ENCODE results near the gene ZNF765.
A peak's percentile ranks its signal among the peaks of the same experiment; 100 is the strongest.
"Not testable (repeated sequence)": the region's sequence is repeated elsewhere in the genome, so short reads cannot be mapped to it uniquely, and the experiment has no call there.

ZNF765 gene

DNA sequence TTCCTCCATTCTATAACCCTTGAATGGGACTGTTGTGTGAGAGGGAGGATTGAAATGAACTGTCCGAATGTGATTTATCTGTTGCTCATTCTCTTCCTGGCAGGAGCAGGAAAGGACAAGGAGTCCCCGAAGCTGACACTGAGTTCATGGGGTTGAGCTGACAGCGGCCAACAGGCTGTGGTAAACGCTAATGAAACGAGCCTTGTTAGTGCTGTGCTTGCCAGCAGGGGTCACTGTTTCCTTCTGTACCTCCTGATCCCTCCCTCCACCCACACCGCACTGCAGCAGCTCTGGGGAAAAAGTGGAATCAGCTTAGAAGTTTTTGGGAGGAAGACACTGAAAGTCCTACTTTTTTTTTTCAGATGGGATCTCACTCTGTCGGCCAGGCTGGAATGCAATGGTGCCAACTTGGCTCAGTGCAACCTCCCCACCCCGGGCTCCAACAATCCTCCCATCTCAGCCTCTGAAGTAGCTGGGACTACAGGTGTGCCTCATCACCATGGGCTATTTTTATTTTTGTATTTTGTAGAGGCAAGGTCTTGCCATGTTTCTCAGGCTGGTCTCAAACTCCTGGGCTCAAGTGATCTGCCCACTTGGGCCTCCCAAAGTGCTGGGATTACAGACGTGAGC lies 30.1 kb downstream of the ZNF765 start:
- TF ChIP-seq, protein P1, sequence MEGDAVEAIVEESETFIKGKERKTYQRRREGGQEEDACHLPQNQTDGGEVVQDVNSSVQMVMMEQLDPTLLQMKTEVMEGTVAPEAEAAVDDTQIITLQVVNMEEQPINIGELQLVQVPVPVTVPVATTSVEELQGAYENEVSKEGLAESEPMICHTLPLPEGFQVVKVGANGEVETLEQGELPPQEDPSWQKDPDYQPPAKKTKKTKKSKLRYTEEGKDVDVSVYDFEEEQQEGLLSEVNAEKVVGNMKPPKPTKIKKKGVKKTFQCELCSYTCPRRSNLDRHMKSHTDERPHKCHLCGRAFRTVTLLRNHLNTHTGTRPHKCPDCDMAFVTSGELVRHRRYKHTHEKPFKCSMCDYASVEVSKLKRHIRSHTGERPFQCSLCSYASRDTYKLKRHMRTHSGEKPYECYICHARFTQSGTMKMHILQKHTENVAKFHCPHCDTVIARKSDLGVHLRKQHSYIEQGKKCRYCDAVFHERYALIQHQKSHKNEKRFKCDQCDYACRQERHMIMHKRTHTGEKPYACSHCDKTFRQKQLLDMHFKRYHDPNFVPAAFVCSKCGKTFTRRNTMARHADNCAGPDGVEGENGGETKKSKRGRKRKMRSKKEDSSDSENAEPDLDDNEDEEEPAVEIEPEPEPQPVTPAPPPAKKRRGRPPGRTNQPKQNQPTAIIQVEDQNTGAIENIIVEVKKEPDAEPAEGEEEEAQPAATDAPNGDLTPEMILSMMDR (conservative IDR thresholded peaks at IDR 0.05; ENCODE audit: low read length): peak; percentile 82
- H3K4me3 ChIP-seq (ENCODE audit: low read length): no peak overlapping the region
- DNase-seq (ENCODE audit: low read depth): peak; percentile 63

DNA sequence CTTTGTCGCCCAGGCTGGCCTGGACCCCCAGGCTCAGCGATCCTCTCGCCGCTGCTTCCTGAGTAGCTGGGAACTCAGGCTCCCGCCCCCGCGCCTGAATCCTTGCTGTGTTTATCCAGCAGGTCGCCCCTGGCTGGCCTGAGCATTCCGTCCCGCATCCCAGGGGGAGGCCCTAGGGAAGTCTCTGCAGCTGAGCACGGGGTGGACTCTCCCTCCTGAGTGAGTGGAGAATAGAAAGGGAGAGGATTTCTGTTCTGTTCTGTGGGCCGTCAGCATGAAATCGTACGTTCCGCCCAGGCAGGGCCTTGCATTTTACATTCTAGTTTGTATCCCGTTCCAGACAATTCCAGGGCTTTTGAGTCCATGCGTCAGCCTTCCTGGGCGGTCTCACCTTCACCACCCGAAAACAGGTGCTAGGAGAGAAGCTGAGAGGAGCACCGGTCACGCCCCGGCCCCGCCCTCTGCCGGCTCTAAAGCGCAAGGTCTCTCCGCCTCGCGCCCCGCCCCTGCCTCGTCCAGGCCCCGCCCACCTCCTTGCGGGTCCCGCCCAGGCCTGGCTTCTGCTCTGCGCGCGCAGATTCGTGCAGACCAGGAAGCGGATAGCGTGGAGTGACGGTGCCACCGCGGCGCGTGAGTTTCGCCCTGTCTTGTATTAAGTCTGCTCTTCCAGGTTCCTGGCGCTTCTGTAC lies 36.6 kb downstream of the ZNF765 start, which contains the start of gene ZNF761:
Gene ZNF761 (plus strand): TSS at position 586 of the 689 bp plus-strand sequence. CDS start 15,285 bp downstream, outside the sequence.
- DNase-seq (ENCODE audit: low read depth): peak; percentile 82
- TF ChIP-seq, protein P1 (conservative IDR thresholded peaks at IDR 0.05; ENCODE audit: low read length): peak; percentile 39
- peak within 1 kb of the TSS; percentile 80 for H3K4me3 ChIP-seq (ENCODE audit: low read length)

DNA sequence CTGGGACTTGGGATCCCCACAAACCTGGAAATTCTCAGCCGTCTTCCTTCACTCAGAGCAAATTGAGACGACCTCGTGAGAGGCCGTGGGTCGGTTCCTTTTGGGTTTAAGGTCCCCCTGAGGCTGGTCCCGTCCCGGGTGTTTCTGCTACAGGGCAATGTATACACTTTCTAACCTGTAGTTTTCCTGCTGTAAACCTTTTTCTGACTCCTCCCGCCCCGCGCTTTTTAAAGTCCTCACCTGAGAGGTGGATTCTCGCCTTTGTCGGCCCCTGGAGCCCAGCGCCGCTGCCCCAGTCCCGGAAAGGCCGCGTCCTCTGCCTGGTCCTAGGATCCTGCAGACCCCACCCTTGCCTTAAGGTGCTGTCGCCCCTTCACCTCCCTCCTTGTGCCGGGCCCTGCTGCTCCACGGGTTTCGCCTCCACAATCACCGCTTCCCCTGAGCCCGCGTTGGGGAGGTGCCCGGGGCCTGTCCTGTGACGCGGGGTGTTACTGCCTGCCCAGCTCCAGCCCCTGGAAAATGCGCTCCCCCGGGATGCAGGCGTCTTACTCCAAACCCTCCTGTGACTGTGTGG lies 37.2 kb downstream of the ZNF765 start:
- peak; percentile 2 for DNase-seq (ENCODE audit: low read depth)
- TF ChIP-seq, protein P1 (conservative IDR thresholded peaks at IDR 0.05; ENCODE audit: low read length): no peak
- H3K4me3 ChIP-seq (ENCODE audit: low read length): peak overlapping the region; percentile 80

DNA sequence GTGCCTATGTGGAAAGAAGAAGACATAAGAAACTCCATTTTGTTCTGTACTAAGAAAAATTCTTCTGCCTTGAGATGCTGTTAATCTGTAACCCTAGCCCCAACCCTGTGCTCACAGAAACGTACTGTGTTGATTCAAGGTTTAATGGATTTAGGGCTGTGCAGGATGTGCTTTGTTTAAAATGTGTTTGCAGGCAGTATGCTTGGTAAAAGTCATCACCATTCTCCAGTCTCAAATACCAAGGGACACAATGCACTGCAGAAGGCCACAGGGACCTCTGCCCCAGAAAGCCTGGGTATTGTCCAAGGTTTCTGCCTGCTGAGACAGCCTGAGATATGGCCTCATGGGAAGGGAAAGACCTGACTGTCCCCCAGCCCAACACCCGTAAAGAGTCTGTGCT lies 48.9 kb downstream of the ZNF765 start:
- DNase-seq (ENCODE audit: low read depth); H3K4me3 ChIP-seq (ENCODE audit: low read length): not testable (repeated sequence)

DNA sequence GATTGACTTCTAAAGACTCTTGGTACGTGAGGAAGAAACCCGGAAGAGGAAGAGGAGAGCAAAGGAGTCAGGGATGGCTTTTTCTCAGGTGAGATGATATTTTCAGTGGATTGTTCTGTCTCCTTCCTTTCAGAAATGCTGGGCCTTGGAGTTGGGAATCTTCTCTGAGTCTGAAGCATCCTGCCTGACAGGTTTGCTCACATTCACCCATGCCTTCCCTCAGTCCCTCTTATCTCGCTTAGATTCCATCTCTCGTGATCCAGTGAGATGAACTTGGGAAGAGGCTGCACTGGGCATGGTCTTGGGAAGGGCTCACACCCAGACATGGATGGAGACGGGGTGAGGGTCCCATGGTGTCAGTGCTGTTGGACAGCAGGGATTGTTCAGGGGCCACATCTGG lies 52.2 kb downstream of the ZNF765 start:
- not testable (repeated sequence) for H3K4me3 ChIP-seq (ENCODE audit: low read length); DNase-seq (ENCODE audit: low read depth)

DNA sequence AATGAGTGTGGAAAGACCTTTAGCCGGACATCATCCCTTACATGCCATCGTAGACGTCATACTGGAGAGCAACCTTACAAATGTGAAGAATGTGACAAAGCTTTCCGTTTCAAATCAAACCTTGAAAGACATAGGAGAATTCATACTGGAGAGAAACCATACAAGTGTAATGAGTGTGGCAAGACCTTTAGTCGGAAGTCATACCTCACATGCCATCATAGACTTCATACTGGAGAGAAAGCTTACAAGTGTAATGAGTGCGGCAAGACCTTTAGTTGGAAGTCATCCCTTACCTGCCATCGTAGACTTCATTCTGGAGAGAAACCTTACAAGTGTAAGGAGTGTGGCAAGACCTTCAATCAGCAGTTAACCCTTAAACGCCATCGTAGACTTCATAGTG lies 60.9 kb downstream of the ZNF765 start:
- no peak overlapping the region for H3K4me3 ChIP-seq (ENCODE audit: low read length)
- DNase-seq (ENCODE audit: low read depth): no peak
- TF ChIP-seq, protein P1 (conservative IDR thresholded peaks at IDR 0.05; ENCODE audit: low read length): no peak

DNA sequence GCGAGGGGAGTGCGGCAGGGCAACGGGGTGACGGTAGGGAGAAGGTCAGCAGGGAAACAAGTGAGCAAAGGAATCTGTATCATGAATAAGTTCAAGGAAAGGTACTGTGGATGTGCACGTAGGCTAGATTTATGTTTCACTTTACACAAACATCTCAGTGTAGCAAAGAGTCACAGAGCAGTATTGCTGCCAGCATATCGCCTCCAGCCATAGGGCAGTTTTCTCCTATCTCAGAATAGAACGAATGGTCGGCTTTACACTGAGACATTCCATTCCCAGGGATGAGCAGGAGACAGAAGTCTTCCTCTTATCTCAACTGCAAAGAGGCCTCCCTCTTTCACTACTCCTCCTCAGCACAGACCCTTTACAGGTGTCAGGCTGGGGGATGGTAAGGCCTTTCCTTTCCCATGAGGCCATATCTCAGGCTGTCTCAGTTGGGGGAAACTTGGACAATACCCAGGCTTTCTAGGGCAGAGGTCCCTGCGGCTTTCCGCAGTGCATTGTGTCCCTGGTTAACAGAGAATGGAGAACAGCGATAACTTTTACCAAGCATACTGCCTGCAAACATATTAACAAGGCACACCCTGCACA lies 65.3 kb downstream of the ZNF765 start:
- not testable (repeated sequence) for H3K4me3 ChIP-seq (ENCODE audit: low read length); DNase-seq (ENCODE audit: low read depth)

DNA sequence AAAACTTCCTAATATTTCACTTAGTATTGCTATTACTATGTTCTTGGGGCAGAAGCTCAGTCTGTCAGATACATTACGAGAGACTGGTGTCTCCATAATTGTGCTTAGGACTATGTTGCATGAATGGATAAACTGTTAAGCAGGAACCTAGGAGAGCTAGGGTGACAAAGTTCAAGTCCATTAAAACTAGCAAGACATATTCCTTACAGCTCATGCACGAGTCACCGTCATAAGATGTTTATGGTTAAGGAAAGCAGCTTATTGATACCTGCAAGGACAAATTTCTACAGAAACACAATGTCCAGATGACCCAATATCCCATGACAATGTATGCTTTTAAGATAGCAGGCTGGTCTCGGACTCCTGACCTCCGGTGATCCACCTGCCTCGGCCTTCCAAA lies 66.9 kb downstream of the ZNF765 start:
- TF ChIP-seq, protein P1 (conservative IDR thresholded peaks at IDR 0.05; ENCODE audit: low read length): no peak
- no peak for DNase-seq (ENCODE audit: low read depth)
- H3K4me3 ChIP-seq (ENCODE audit: low read length): no peak overlapping the region

Measured in AG10803 (cell line).